LNCaP clone FGC (cell line): ENCODE results near the gene ADARB2.
"Not testable (repeated sequence)": the region's sequence is repeated elsewhere in the genome, so short reads cannot be mapped to it uniquely, and the experiment has no call there.

Experiments
- DNase-seq: peaks from one replicate; pipeline ENCODE4 v3.0.0-alpha.2; 2011; ENCODE audit warnings: low read depth
- H3K4me3 ChIP-seq: 2 replicates; pipeline ENCODE4 v1.5.1; 2011; ENCODE audit warnings: mild to moderate bottlenecking, low read depth, low read length, control low read depth
- CTCF ChIP-seq: IDR thresholded peaks from 2 replicates; pipeline ENCODE4 v1.5.1; 2012; ENCODE audit warnings: mild to moderate bottlenecking; ENCODE audit not compliant: control insufficient read depth, insufficient read depth; ENCODE audit errors: extremely low read depth

Gene ADARB2

GRCh38 chr10:1354809-1355710 lies 382.3 kb downstream of the ADARB2 start:
- DNase-seq: no peak
- no peak overlapping the region for H3K4me3 ChIP-seq
- no peak for TF ChIP-seq CTCF

GRCh38 chr10:1352296-1352695 lies 385.0 kb downstream of the ADARB2 start:
- not testable (repeated sequence) for H3K4me3 ChIP-seq, DNase-seq

GRCh38 chr10:1348773-1349050 lies 388.6 kb downstream of the ADARB2 start:
- no peak for DNase-seq
- TF ChIP-seq CTCF: no peak
- H3K4me3 ChIP-seq: no peak overlapping the region

DNA sequence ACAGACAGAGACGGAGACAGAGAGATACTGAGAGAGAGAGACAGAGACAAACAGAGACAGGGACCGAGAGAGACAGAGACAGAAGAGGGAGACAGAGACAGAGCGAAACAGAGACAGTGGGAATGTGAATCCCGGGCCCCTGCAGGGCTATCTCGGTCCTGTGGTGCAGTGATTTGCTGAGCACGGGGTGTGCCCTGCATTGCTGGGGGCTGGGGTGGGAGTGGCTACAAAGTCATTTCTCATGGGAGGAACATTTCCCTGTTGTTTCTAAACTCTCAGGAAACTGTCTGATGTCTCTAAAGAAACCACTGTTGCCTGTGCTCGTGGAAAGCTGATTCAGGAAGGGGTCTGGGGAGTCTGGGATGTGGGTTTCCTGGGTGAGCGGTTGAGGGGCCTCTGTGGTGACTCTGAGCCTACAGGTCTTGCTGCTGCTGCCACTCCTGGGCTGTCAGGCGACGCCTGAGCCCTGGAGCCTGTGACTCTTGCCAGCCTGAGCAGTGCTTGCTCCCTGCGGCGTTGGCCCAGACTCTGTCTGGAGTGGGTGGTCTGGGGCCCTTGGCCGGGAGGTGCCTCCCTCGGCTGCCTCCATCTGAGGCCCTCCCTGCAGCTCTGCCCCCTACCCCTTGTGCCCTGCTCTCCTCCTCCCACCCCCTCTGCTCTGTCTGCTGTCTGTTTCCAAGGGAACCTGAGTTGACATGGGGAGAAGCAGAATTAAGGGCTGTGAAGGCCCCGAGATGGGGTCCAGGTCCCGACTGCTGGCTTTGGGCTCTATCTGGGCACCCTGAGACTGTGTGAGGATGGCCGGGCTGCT lies 389.2 kb downstream of the ADARB2 start:
- DNase-seq: no peak
- TF ChIP-seq CTCF: no peak
- no peak overlapping the region for H3K4me3 ChIP-seq

DNA sequence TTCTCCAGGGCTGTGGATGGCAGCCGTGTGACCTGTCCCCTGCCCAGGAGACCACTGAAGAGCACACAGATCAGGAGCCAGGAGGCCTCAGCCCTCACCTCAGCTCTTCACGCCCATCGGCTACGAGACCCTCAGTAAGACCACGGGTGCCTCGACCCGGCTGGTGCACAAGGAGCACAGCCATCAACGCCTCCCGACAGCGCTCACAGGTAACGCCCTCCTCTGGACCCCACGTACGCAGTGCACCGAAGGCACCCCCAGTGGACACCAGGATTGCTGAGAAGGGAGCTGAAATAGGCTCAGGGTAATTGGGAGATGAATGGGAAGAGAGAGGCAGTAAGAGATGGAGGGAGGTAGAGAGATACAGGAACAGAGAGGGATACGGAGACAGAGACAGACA lies 389.8 kb downstream of the ADARB2 start:
- no peak overlapping the region for H3K4me3 ChIP-seq
- no peak for DNase-seq
- TF ChIP-seq CTCF: no peak

DNA sequence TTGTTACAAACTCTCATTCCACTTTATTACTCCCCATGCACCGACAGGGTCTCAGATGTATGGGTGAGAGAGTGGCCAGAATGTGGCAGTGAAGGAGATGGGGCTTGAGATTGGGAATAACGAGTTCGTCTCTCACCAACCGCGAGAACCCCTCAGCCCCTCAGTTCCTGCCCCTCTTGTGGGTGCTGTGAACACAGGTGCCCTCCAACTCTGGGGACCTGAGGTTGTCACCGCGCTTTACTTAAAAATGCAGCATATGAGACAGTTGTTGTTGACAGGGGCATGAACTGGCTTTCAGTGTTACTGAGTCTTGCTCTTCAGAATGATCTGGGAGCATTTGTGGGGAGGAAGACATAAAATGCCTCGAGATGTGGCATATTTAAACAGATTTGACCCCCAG lies 391.1 kb downstream of the ADARB2 start:
- no peak for DNase-seq
- no peak overlapping the region for H3K4me3 ChIP-seq
- no peak for TF ChIP-seq CTCF

GRCh38 chr10:1345368-1345767 lies 392.0 kb downstream of the ADARB2 start:
- TF ChIP-seq CTCF: no peak
- DNase-seq: no peak
- H3K4me3 ChIP-seq: no peak overlapping the region
